Adipose tissue (tissue), 3 donors: ENCODE data around the gene AP1G2. TPM values are rescaled to one million over a fixed set of nuclear protein-coding genes. Genes with fewer than 3 reads are reported as not detected.

Experiments
- H3K27ac ChIP-seq: one replicate; pipeline ENCODE4 v1.5.1; 2013; ENCODE audit warnings: low read depth, low read length
- WGBS, 3 donors: extraction: QIAGEN DNeasy Blood & Tissue Kit; methylation state at CpG; one replicate each; pipeline ENCODE4 v1.1.7; 2013; 5-methylcytosine and 5-hydroxymethylcytosine counted together
- polyA plus RNA-seq, 3 donors: library from polyadenylated mRNA; stranded (reverse); fragments of 200-250 nt; gene quantifications; one replicate each; pipeline ENCODE4 v1.2.3, GENCODE V29; 2013
- donor health status: healthy with polysubstance abuse.
- donor health status: Bipolar disorder and iron deficiency.
- donor health status: healthy.

Gene AP1G2
- polyA plus RNA-seq, 3 donors: 31.8 to 73.2 (median 60.2) TPM

DNA sequence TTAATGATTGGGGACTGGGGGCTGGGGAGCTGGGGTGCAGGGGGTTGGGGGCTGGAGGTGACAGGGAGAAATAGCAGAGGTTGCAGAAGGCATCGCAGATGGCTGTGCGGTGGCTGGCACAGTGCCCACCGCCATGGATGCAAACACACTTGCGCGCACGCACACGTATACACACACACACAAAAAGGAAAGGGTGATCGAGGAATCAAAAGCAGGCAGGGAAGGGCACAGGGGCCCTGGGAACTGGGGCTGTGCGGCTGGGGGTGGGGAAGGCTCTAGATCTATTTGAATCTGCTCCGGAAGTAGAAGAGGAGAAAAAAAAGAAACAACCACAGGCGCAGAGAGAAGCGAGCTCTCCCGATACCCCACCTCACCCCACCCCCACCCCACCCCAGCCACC lies 55.4 kb downstream of the AP1G2 start:
- H3K27ac ChIP-seq: no peak overlapping the region
- 44 to 51% (median 48%) methylated on average over 11 to 13 of the region's 13 CpGs for WGBS, 3 donors

Other genes with a start within 250 kb of the AP1G2 start
- 100 to 1,000 TPM in 2 of 3 donors, 10 to 100 TPM in 1; 50.4 to 124 (median 110) TPM for gene PABPN1, start 246.3 kb downstream of the AP1G2 start, polyA plus RNA-seq
- gene SLC22A17, start 214.9 kb downstream of the AP1G2 start, polyA plus RNA-seq: 1 to 10 TPM; 8.4 to 9.9 (median 9.5) TPM
- gene EFS, start 202.6 kb downstream of the AP1G2 start, polyA plus RNA-seq: 10 to 100 TPM in 2 of 3 donors, 1 to 10 TPM in 1; 2.3 to 17.5 (median 11.1) TPM
- gene IL25, start 195.0 kb downstream of the AP1G2 start, polyA plus RNA-seq: under 1 TPM in 1 of 3 donors, not detected in 2; 0.06 TPM
- under 1 TPM in 2 of 3 donors, not detected in 1; 0.26 to 0.43 TPM for gene CMTM5, start 190.7 kb downstream of the AP1G2 start, polyA plus RNA-seq
- 10 to 100 TPM in 1 of 3 donors, under 1 TPM in 2; 0.18 to 10.8 (median 0.56) TPM for gene MYH6, start 159.5 kb downstream of the AP1G2 start, polyA plus RNA-seq
- gene MYH7, start 132.1 kb downstream of the AP1G2 start, polyA plus RNA-seq: 1 to 10 TPM in 2 of 3 donors, under 1 TPM in 1; 0.07 to 6.5 (median 2.8) TPM
- 10 to 100 TPM; 22.2 to 50.3 (median 28.0) TPM for gene NGDN, start 98.1 kb downstream of the AP1G2 start, polyA plus RNA-seq
- gene ZFHX2, start 16.0 kb downstream of the AP1G2 start, polyA plus RNA-seq: under 1 TPM; 0.35 to 0.79 (median 0.74) TPM
- gene THTPA, start 11.5 kb downstream of the AP1G2 start, polyA plus RNA-seq: 10 to 100 TPM in 2 of 3 donors, 1 to 10 TPM in 1; 8.2 to 22.1 (median 18.3) TPM
- gene JPH4, start 11.0 kb upstream of the AP1G2 start, polyA plus RNA-seq: under 1 TPM; 0.24 to 0.79 (median 0.70) TPM
- 1 to 10 TPM in 1 of 3 donors, under 1 TPM in 1, not detected in 1; 0.59 to 1.3 TPM for gene DHRS2, start 68.6 kb upstream of the AP1G2 start, polyA plus RNA-seq